Lower lobe of right lung (tissue), 2 donors: Measurements from ENCODE around the gene VMP1. TPM values are rescaled to one million over a fixed set of nuclear protein-coding genes. Genes with fewer than 3 reads are reported as not detected.
"Not testable (repeated sequence)": the region's sequence is repeated elsewhere in the genome, so short reads cannot be mapped to it uniquely, and the experiment has no call there.

Experiments
- ATAC-seq, 2 donors: fragments of 200-7000 bp; cut with Tn5 transposase; one replicate each; pipeline ENCODE4 v1.9.1; 2020 to 2022; ENCODE audit warnings: mild to moderate bottlenecking in 2 of 2, moderate library complexity in 2 of 2
- DNase-seq: peaks from one replicate; pipeline ENCODE4 v3.0.0-alpha.2; 2020
- H3K27ac ChIP-seq: fragments of 200-600 bp; one replicate; pipeline ENCODE4 v1.8.0; 2022
- H3K27me3 ChIP-seq: fragments of 200-600 bp; one replicate; pipeline ENCODE4 v1.8.0; 2022; ENCODE audit warnings: low read depth
- H3K36me3 ChIP-seq: fragments of 200-600 bp; one replicate; pipeline ENCODE4 v1.8.0; 2022; ENCODE audit warnings: mild to moderate bottlenecking
- H3K4me1 ChIP-seq: fragments of 200-600 bp; one replicate; pipeline ENCODE4 v1.8.0; 2022
- H3K4me3 ChIP-seq: fragments of 200-600 bp; one replicate; pipeline ENCODE4 v1.8.0; 2022; ENCODE audit warnings: mild to moderate bottlenecking
- H3K9me3 ChIP-seq: fragments of 200-600 bp; one replicate; pipeline ENCODE4 v1.8.0; 2022
- CTCF ChIP-seq: fragments of 200-600 bp; IDR thresholded peaks from one replicate; pipeline ENCODE4 v1.8.0; 2022; ENCODE audit warnings: antibody characterized with exemption, mild to moderate bottlenecking
- intact Hi-C: fragments of 100-400 bp; cut with DNase I; formaldehyde crosslinking; loops from one replicate; pipeline ENCODE4 v1.11.0; 2022
- total RNA-seq: library from RNA; stranded (reverse); fragmentation: NEBNext Ultra II Directional; extraction: Animal tissue kit (Norgen Biotek cat#: 25700); gene quantifications from one replicate; pipeline ENCODE4 v1.2.1, GENCODE V29; 2021
- donor health status: DM: no; HTN: yes; CAD: no; lungs with severe emphysema.

The VMP1 gene
- total RNA-seq, 1 donor from 2014 or later = 176 TPM

- peaks cover 16% of the 10 kb centered on the region for H3K36me3 ChIP-seq
- peak in 1 of 2 donors; percentile 6 for ATAC-seq
- intact Hi-C loops = no loop called here
- no peaks in the 10 kb centered on the region for H3K9me3 ChIP-seq
- no peaks in the 10 kb centered on the region for H3K27me3 ChIP-seq
- H3K4me1 ChIP-seq = peaks cover 53% of the 10 kb centered on the region
- TF ChIP-seq CTCF = no peak
- DNase-seq = no peak
- H3K27ac ChIP-seq = peak overlapping the region; percentile 97
- H3K4me3 ChIP-seq = peak overlapping the region; percentile 71
These were observed 130.8 kb downstream of the VMP1 start for GRCh38 chr17:59838052-59838916.

GRCh38 chr17:59839651-59840328 lies 132.3 kb downstream of the VMP1 start:
- no peak for DNase-seq

GRCh38 chr17:59840329-59841090 lies 133.1 kb downstream of the VMP1 start:
- ATAC-seq = no peak
- Histone ChIP-seq H3K4me3 (peak overlapping the region; percentile 71), H3K27me3 (no peaks in the 10 kb centered on the region), H3K9me3 (no peaks in the 10 kb centered on the region), H3K27ac (peak overlapping the region; percentile 97), H3K36me3 (peaks cover 16% of the 10 kb centered on the region), H3K4me1 (peaks cover 63% of the 10 kb centered on the region)
- TF ChIP-seq CTCF = no peak
- DNase-seq = no peak
- intact Hi-C loops = no loop called here

More at GRCh38 chr17:59839651-59840328, 132.3 kb downstream of the VMP1 start:
- intact Hi-C loops = no loop called here
- Histone ChIP-seq H3K9me3 (no peaks in the 10 kb centered on the region), H3K4me3 (peak overlapping the region; percentile 71), H3K36me3 (peaks cover 16% of the 10 kb centered on the region), H3K27me3 (no peaks in the 10 kb centered on the region), H3K4me1 (peaks cover 56% of the 10 kb centered on the region), H3K27ac (peak overlapping the region; percentile 97)
- TF ChIP-seq CTCF = no peak
- ATAC-seq = no peak

GRCh38 chr17:59841091-59841881 lies 133.8 kb downstream of the VMP1 start:
- H3K27me3 ChIP-seq, ATAC-seq, H3K9me3 ChIP-seq, intact Hi-C loops, DNase-seq: not testable (repeated sequence)
- H3K4me1 ChIP-seq = peaks cover 66% of the 10 kb centered on the region
- peak overlapping the region; percentile 97 for H3K27ac ChIP-seq
- peaks cover 16% of the 10 kb centered on the region for H3K36me3 ChIP-seq
- peak overlapping the region; percentile 71 for H3K4me3 ChIP-seq

GRCh38 chr17:59841882-59842263 lies 134.4 kb downstream of the VMP1 start:
- intact Hi-C loops, H3K27me3 ChIP-seq, DNase-seq, H3K9me3 ChIP-seq, ATAC-seq: not testable (repeated sequence)
- Histone ChIP-seq H3K27ac (peak overlapping the region; percentile 97), H3K4me1 (peaks cover 66% of the 10 kb centered on the region), H3K36me3 (peaks cover 16% of the 10 kb centered on the region), H3K4me3 (peak overlapping the region; percentile 71)
